ENCODE data around the gene PRPF39. TPM values are rescaled to one million over a fixed set of nuclear protein-coding genes. Genes with fewer than 3 reads are reported as not detected.
A peak's percentile ranks its signal among the peaks of the same experiment; 100 is the strongest.
"Not testable (repeated sequence)": the region's sequence is repeated elsewhere in the genome, so short reads cannot be mapped to it uniquely, and the experiment has no call there.

The PRPF39 gene
- polyA plus RNA-seq, 12 donors, result 38.6 to 167 (median 68.8) TPM

GRCh38 chr14:45135659-45136395 is 51.9 kb downstream of the PRPF39 start, which contains the start of gene FANCM:
FANCM (plus strand) TSS chr14:45135930; CDS start chr14:45136032, 102 bp downstream.
- peak; percentile 98 for DNase-seq

GRCh38 chr14:45136399-45136798 is 52.5 kb downstream of the PRPF39 start:
- DNase-seq, result peak; percentile 10

- no peak for DNase-seq
These were observed 56.8 kb downstream of the PRPF39 start for GRCh38 chr14:45140661-45141187.

- not testable (repeated sequence) for DNase-seq
These were observed 58.2 kb downstream of the PRPF39 start for GRCh38 chr14:45142083-45142482.

- DNase-seq, result no peak
These were observed 60.7 kb downstream of the PRPF39 start for GRCh38 chr14:45144658-45145057.

GRCh38 chr14:45145214-45145613 is 61.3 kb downstream of the PRPF39 start:
- no peak for DNase-seq

GRCh38 chr14:45149602-45150001 is 65.7 kb downstream of the PRPF39 start:
- DNase-seq, result no peak

- DNase-seq, result no peak
These were observed 66.5 kb downstream of the PRPF39 start for GRCh38 chr14:45150386-45150890.

- DNase-seq, result no peak
These were observed 72.2 kb downstream of the PRPF39 start for GRCh38 chr14:45156067-45156466.

Other genes starting within 250 kb of the PRPF39 start
- gene KLHL28, start 122.2 kb upstream of the PRPF39 start, polyA plus RNA-seq (ENCODE audit: insufficient read length in 12 of 12), result 10 to 100 TPM in 10 of 12 donors, 1 to 10 TPM in 1, not detected in 1; 9.2 to 21.6 (median 18.0) TPM
- gene TOGARAM1, start 121.9 kb upstream of the PRPF39 start, polyA plus RNA-seq (ENCODE audit: insufficient read length in 12 of 12), result 10 to 100 TPM in 11 of 12 donors, not detected in 1; 22.3 to 34.5 (median 30.7) TPM
- gene FKBP3, start 50.4 kb downstream of the PRPF39 start, polyA plus RNA-seq (ENCODE audit: insufficient read length in 12 of 12), result 100 to 1,000 TPM in 11 of 12 donors, not detected in 1; 101 to 153 (median 135) TPM
- 10 to 100 TPM in 1 of 12 donors, 1 to 10 TPM in 10, not detected in 1; 4.9 to 10.6 (median 7.0) TPM for gene FANCM, start 51.8 kb downstream of the PRPF39 start, polyA plus RNA-seq (ENCODE audit: insufficient read length in 12 of 12)
- gene MIS18BP1, start 169.1 kb downstream of the PRPF39 start, polyA plus RNA-seq (ENCODE audit: insufficient read length in 12 of 12), result 10 to 100 TPM in 11 of 12 donors, not detected in 1; 12.7 to 53.1 (median 22.7) TPM

All from muscle of arm (tissue), 12 donors.